ENCODE data around the gene BRWD1. TPM values are rescaled to one million over a fixed set of nuclear protein-coding genes. Genes with fewer than 3 reads are reported as not detected.

BRWD1 gene
- total RNA-seq, 2 experiments from 2014 or later = 27.9 to 29.3 TPM

- Mint-ChIP-seq H3K4me3 (no peak overlapping the region), H3K27ac (no peak overlapping the region), H3K4me1 (ENCODE audit: low read depth) (peaks cover 17% of the 10 kb centered on the region), H3K36me3 (ENCODE audit: low read depth) (peaks cover 17% of the 10 kb centered on the region), H3K9me3 (no peaks in the 10 kb centered on the region), H3K27me3 (no peaks in the 10 kb centered on the region)
- ChIA-PET POLR2A (no interaction called here), CTCF (no interaction called here)
- intact Hi-C loops (cut with micrococcal nuclease) = no loop called here
- DNase-seq = no peak
- ATAC-seq = no peak
- TF ChIP-seq CTCF (IDR thresholded peaks at IDR 0.05) = no peak
Observed at GRCh38 chr21:39216290-39216689, 97.1 kb downstream of the BRWD1 start.

GRCh38 chr21:39215078-39215477 lies 98.4 kb downstream of the BRWD1 start:
- intact Hi-C loops (cut with micrococcal nuclease) = no loop called here
- Mint-ChIP-seq H3K36me3 (ENCODE audit: low read depth) (peaks cover 26% of the 10 kb centered on the region), H3K27me3 (no peaks in the 10 kb centered on the region), H3K4me1 (ENCODE audit: low read depth) (peaks cover 23% of the 10 kb centered on the region), H3K27ac (no peak overlapping the region), H3K4me3 (no peak overlapping the region), H3K9me3 (no peaks in the 10 kb centered on the region)
- POLR2A ChIA-PET = interaction anchor here (0.8 kb wide), 1 partner anchor 98 kb away, joined by 3 read pairs; the partner anchor contains the start of gene BRWD1
- no peak for TF ChIP-seq CTCF (IDR thresholded peaks at IDR 0.05)
- no peak for ATAC-seq
- no peak for DNase-seq
- CTCF ChIA-PET = no interaction called here

GRCh38 chr21:39209334-39209688 lies 104.1 kb downstream of the BRWD1 start:
- Mint-ChIP-seq H3K4me3 (no peak overlapping the region), H3K36me3 (ENCODE audit: low read depth) (peaks cover 40% of the 10 kb centered on the region), H3K4me1 (ENCODE audit: low read depth) (peaks cover 26% of the 10 kb centered on the region), H3K27me3 (no peaks in the 10 kb centered on the region), H3K9me3 (no peaks in the 10 kb centered on the region), H3K27ac (peak overlapping the region; percentile 43)
- ATAC-seq = no peak
- POLR2A ChIA-PET = no interaction called here
- intact Hi-C loops (cut with micrococcal nuclease) = no loop called here
- no peak for TF ChIP-seq CTCF (IDR thresholded peaks at IDR 0.05)
- CTCF ChIA-PET = no interaction called here
- DNase-seq = no peak

- CTCF ChIA-PET = no interaction called here
- no peak for TF ChIP-seq CTCF (IDR thresholded peaks at IDR 0.05)
- Mint-ChIP-seq H3K9me3 (no peaks in the 10 kb centered on the region), H3K27me3 (no peaks in the 10 kb centered on the region), H3K27ac (peak overlapping the region; percentile 58), H3K4me3 (no peak overlapping the region), H3K4me1 (ENCODE audit: low read depth) (peaks cover 26% of the 10 kb centered on the region), H3K36me3 (ENCODE audit: low read depth) (peaks cover 40% of the 10 kb centered on the region)
- intact Hi-C loops (cut with micrococcal nuclease) = no loop called here
- POLR2A ChIA-PET = interaction anchor here (0.8 to 1.0 kb wide), 3 partner anchors 27 to 139 kb away, joined by 3 read pairs; no protein-coding TSS in a partner anchor
- DNase-seq = no peak
- ATAC-seq = no peak
Observed at GRCh38 chr21:39208624-39209333, 104.7 kb downstream of the BRWD1 start.

- Mint-ChIP-seq H3K4me1 (ENCODE audit: low read depth) (peaks cover 7% of the 10 kb centered on the region), H3K36me3 (ENCODE audit: low read depth) (peaks cover 30% of the 10 kb centered on the region), H3K27ac (no peak overlapping the region), H3K27me3 (no peaks in the 10 kb centered on the region), H3K9me3 (no peaks in the 10 kb centered on the region), H3K4me3 (no peak overlapping the region)
- intact Hi-C loops (cut with micrococcal nuclease) = no loop called here
- TF ChIP-seq CTCF (IDR thresholded peaks at IDR 0.05) = peak; percentile 41
- ChIA-PET POLR2A (no interaction called here), CTCF (interaction anchor here (1.1 kb wide), 1 partner anchor 14 kb away, joined by 4 read pairs; no protein-coding TSS in a partner anchor)
- no peak for DNase-seq
- no peak for ATAC-seq
Observed at GRCh38 chr21:39204134-39204533, 109.3 kb downstream of the BRWD1 start.
